PFSK-1 (cell line): ENCODE results near the gene GALNT14.

Experiments used
- FOXP2 ChIP-seq: optimal IDR thresholded peaks from 2 replicates; pipeline ENCODE3; 2011; ENCODE audit warnings: borderline replicate concordance, control low read depth, inconsistent platforms; ENCODE audit not compliant: insufficient read depth; ENCODE audit errors: extremely low read length, extremely low read depth
- POLR2AphosphoS5 ChIP-seq: IDR thresholded peaks from 2 replicates; pipeline ENCODE4 v1.6.1; 2012; ENCODE audit warnings: low read depth, mild to moderate bottlenecking, control low read depth, low read length, moderate library complexity
- SIN3A ChIP-seq: IDR thresholded peaks from 2 replicates; pipeline ENCODE4 v1.6.1; 2012; ENCODE audit warnings: mild to moderate bottlenecking, low read length, moderate library complexity, borderline replicate concordance; ENCODE audit not compliant: insufficient read depth
- TAF1 ChIP-seq: IDR thresholded peaks from 2 replicates; pipeline ENCODE4 v1.6.1; 2012; ENCODE audit warnings: low read length, control low read depth, borderline replicate concordance; ENCODE audit not compliant: insufficient read depth
- TF ChIP-seq, protein P1 (sequence below), 2 experiments: IDR thresholded peaks; 2 replicates each; pipeline versions ENCODE4 v1.6.1 to v1.8.0; 2011 to 2012; ENCODE audit warnings: low read depth in 2 of 2, low read length in 2 of 2, control low read depth in 1 of 2, inconsistent platforms in 1 of 2, mild to moderate bottlenecking in 1 of 2, moderate library complexity in 1 of 2; ENCODE audit not compliant: insufficient read depth in 1 of 2

Gene GALNT14

DNA sequence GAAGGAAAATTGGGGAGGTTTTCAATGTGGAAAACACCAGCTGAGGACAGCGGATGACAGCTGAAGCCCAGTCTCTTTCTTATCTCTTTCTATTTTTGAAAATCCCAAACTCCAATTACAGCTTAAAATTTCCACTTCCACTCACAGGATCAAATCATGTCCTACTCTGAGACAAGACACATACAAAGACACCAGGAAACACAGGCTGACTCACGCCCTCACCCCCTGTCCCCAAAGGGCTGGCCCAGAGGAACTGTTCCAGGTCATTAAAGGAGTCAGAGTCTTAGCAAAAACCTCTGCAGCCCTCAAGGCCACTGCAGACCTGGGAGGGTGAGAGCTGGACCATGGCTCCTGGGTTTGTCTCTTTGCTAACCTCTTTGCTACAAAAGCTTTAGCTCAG lies 187.9 kb downstream of the GALNT14 start:
- no peak for TF ChIP-seq FOXP2
- no peak for TF ChIP-seq SIN3A
- TF ChIP-seq TAF1: no peak
- no peak for TF ChIP-seq POLR2AphosphoS5

DNA sequence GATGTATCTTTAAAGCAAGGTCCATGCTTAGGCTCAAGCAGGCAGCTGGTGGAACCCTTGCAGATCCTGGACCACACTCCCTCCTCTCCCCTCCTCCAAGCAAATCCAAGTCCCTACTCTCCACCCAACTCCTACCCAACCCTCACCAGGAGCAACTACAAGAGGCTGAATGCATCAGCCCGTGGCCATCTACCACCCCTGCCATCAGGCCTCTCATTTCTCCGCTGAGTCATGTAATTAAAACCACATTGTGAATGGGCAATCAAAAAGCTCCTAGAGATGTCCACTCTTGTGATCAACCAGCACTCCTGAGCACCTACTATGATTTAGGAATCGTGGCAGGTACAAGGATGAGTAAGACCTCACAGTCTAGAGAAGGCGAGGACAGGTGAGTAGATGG lies 188.8 kb downstream of the GALNT14 start:
- TF ChIP-seq, protein P1, sequence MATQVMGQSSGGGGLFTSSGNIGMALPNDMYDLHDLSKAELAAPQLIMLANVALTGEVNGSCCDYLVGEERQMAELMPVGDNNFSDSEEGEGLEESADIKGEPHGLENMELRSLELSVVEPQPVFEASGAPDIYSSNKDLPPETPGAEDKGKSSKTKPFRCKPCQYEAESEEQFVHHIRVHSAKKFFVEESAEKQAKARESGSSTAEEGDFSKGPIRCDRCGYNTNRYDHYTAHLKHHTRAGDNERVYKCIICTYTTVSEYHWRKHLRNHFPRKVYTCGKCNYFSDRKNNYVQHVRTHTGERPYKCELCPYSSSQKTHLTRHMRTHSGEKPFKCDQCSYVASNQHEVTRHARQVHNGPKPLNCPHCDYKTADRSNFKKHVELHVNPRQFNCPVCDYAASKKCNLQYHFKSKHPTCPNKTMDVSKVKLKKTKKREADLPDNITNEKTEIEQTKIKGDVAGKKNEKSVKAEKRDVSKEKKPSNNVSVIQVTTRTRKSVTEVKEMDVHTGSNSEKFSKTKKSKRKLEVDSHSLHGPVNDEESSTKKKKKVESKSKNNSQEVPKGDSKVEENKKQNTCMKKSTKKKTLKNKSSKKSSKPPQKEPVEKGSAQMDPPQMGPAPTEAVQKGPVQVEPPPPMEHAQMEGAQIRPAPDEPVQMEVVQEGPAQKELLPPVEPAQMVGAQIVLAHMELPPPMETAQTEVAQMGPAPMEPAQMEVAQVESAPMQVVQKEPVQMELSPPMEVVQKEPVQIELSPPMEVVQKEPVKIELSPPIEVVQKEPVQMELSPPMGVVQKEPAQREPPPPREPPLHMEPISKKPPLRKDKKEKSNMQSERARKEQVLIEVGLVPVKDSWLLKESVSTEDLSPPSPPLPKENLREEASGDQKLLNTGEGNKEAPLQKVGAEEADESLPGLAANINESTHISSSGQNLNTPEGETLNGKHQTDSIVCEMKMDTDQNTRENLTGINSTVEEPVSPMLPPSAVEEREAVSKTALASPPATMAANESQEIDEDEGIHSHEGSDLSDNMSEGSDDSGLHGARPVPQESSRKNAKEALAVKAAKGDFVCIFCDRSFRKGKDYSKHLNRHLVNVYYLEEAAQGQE (IDR thresholded peaks at IDR 0.05; ENCODE audit: insufficient read depth in 1 of 2, low read depth in 2 of 2, low read length in 2 of 2): no peak
- no peak for TF ChIP-seq POLR2AphosphoS5
- no peak for TF ChIP-seq TAF1
- TF ChIP-seq SIN3A: no peak
- no peak for TF ChIP-seq FOXP2

DNA sequence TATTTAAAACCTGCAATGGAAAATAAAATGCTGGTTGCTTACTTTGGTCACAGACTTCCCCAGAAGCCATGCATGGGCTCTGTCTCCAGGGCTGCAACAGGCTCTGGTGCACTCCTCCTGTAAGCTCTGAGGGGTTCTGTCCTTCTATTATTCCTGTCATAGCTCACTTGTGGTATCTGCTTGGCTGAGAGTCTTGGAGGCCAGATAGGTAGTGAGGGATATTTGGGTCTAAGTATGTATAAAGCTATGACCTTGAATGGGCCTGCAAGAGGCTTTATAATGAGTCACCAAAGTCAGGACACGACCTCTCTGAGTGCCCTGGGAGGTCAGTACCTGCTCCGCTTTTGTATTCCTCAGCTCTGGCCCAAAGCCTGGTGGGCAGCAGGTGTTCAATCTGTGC lies 189.4 kb downstream of the GALNT14 start:
- TF ChIP-seq FOXP2 (no peak), POLR2AphosphoS5 (no peak), TAF1 (no peak), SIN3A (no peak)
- TF ChIP-seq, protein P1 (IDR thresholded peaks at IDR 0.05; ENCODE audit: insufficient read depth in 1 of 2, low read depth in 2 of 2, low read length in 2 of 2): no peak

DNA sequence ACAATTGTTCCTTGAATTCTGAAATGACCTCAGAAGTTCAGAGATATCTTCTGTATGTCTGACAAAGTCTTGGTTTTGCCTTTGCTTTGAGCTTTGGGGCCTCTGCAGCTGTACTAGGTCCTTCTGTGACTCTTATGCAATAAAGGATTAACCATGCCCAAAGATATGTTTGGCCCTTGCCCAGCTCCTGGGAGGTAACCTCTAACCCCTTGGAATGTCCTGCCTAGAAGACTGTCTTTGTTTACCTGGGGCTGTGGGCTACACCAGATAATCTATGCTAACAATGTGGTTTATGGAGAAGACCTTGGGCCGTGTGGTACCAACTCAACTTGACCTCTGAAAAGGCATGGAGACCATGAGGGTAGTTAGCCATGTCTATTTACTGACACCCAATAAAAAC lies 190.1 kb downstream of the GALNT14 start:
- TF ChIP-seq TAF1: no peak
- no peak for TF ChIP-seq SIN3A
- no peak for TF ChIP-seq FOXP2
- TF ChIP-seq, protein P1 (IDR thresholded peaks at IDR 0.05; ENCODE audit: insufficient read depth in 1 of 2, low read depth in 2 of 2, low read length in 2 of 2): no peak
- no peak for TF ChIP-seq POLR2AphosphoS5

DNA sequence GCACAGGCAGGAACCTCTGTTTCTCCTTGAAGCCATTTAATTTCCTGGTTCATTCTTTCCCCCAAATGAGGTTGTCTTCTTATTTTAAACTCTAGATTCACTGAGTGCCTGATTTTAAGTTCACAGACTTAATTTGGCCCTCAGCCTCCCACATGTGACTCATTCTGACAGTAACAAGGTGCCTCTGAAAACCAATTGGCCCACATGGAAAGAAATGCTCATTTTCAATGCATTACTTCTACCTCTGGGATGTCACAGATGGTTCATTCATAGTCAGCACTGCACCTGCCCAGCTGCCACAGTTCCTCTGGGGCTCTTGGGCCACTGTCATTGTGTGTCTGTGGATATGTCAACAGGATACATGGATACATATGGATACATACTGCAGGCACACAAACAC lies 190.6 kb downstream of the GALNT14 start:
- TF ChIP-seq, protein P1 (IDR thresholded peaks at IDR 0.05; ENCODE audit: insufficient read depth in 1 of 2, low read depth in 2 of 2, low read length in 2 of 2): no peak
- no peak for TF ChIP-seq POLR2AphosphoS5
- no peak for TF ChIP-seq TAF1
- no peak for TF ChIP-seq FOXP2
- TF ChIP-seq SIN3A: no peak
